Body of pancreas (tissue), 4 donors: ENCODE measurements around the gene HDAC11. TPM values are rescaled to one million over a fixed set of nuclear protein-coding genes. Genes with fewer than 3 reads are reported as not detected.
A peak's percentile ranks its signal among the peaks of the same experiment; 100 is the strongest.
"Not testable (repeated sequence)": the region's sequence is repeated elsewhere in the genome, so short reads cannot be mapped to it uniquely, and the experiment has no call there.

Experiments used
- ATAC-seq: fragments of 150-250 bp; one replicate; pipeline ENCODE4 v1.9.1; 2016
- DNase-seq, 4 donors: peaks; one replicate each; pipeline ENCODE4 v3.0.0-alpha.2; 2019
- H3K27ac ChIP-seq, 4 donors: fragments of 200-600 bp; sonication (generic); 1 replicate in 3 of 4; 2 replicates in 1 of 4; pipeline versions ENCODE4 v1.5.1 to v1.6.1; 2016 to 2019; ENCODE audit warnings: mild to moderate bottlenecking in 1 of 4, mixed read lengths in 1 of 4, moderate library complexity in 1 of 4
- H3K27me3 ChIP-seq, 2 donors: fragments of 200-600 bp; sonication (generic); one replicate each; pipeline ENCODE4 v1.6.0; 2016; ENCODE audit warnings: mild to moderate bottlenecking in 1 of 2
- H3K36me3 ChIP-seq, 2 donors: fragments of 200-600 bp; sonication (generic); replicated peaks in 1 of 2; 2 replicates each; pipeline ENCODE4 v1.5.1; 2016; ENCODE audit warnings: low read depth in 2 of 2; ENCODE audit not compliant: insufficient read depth in 1 of 2
- H3K4me1 ChIP-seq: fragments of 200-600 bp; sonication (generic); one replicate; pipeline ENCODE4 v1.6.0; 2016
- H3K4me3 ChIP-seq, 2 donors: fragments of 200-600 bp; sonication (generic); 1 replicate in 1 of 2; 2 replicates in 1 of 2; pipeline ENCODE4 v1.5.1; 2016 to 2019
- H3K9me3 ChIP-seq, 3 donors: fragments of 200-600 bp; sonication (generic); 1 replicate in 2 of 3; 2 replicates in 1 of 3; pipeline ENCODE4 v1.5.1; 2016
- POLR2A ChIP-seq, 3 donors: fragments of 450-650 bp; IDR thresholded peaks; one replicate each; pipeline ENCODE4 v1.6.1; 2016; ENCODE audit warnings: antibody characterized with exemption in 3 of 3, mild to moderate bottlenecking in 2 of 3
- WGBS, 2 donors: methylation state at CpG; one replicate each; pipeline ENCODE4 v1.1.5; 2017; 5-methylcytosine and 5-hydroxymethylcytosine counted together
- intact Hi-C: fragments of 100-400 bp; cut with DNase I; formaldehyde crosslinking; loops from one replicate; pipeline ENCODE4 v1.15.1; 2023
- total RNA-seq, 2 donors: library from RNA; depleted of rRNA; stranded (reverse); fragments of >200 nt; gene quantifications; one replicate each; pipeline ENCODE4 v1.1.0, GENCODE V29; 2016
- TF ChIP-seq, protein P1 (sequence below), 7 experiments: fragments of 450-650 bp in 4 of 7; fragments of 200-600 bp in 3 of 7; sonication (generic) in 3 of 7; IDR thresholded peaks; one replicate each; pipeline ENCODE4 v1.5.1; 2016 to 2019; ENCODE audit warnings: antibody characterized with exemption in 7 of 7

The HDAC11 gene
- total RNA-seq, 2 donors from 2014 or later: 13.8 to 45.4 TPM

DNA sequence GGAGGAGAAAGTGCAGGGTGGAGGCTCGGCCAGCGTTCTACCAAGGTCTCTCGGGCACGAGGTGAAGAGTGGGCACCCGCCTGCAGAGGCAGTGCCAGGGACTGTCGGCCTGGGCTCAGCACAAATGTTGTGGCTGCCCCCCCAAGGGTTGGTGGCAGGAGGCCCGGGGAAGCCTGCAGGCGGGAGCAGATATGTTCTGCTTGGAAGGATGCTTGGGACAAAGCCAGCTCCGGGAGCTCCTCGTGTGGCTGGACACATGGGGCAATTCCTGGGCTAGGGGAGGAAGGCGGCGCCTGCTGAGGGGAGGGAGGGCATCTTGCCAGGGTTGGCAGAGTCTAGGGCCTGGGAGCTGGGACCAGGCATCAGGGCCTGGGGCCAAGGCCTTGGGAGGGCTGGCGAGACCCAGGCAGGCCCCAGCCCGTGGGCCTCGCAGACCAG lies 38.4 kb downstream of the HDAC11 start:
- no peak overlapping the region for H3K27ac ChIP-seq
- TF ChIP-seq, protein P1, sequence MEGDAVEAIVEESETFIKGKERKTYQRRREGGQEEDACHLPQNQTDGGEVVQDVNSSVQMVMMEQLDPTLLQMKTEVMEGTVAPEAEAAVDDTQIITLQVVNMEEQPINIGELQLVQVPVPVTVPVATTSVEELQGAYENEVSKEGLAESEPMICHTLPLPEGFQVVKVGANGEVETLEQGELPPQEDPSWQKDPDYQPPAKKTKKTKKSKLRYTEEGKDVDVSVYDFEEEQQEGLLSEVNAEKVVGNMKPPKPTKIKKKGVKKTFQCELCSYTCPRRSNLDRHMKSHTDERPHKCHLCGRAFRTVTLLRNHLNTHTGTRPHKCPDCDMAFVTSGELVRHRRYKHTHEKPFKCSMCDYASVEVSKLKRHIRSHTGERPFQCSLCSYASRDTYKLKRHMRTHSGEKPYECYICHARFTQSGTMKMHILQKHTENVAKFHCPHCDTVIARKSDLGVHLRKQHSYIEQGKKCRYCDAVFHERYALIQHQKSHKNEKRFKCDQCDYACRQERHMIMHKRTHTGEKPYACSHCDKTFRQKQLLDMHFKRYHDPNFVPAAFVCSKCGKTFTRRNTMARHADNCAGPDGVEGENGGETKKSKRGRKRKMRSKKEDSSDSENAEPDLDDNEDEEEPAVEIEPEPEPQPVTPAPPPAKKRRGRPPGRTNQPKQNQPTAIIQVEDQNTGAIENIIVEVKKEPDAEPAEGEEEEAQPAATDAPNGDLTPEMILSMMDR (IDR thresholded peaks at IDR 0.05): no peak
- no peak for TF ChIP-seq POLR2A (IDR thresholded peaks at IDR 0.05)

DNA sequence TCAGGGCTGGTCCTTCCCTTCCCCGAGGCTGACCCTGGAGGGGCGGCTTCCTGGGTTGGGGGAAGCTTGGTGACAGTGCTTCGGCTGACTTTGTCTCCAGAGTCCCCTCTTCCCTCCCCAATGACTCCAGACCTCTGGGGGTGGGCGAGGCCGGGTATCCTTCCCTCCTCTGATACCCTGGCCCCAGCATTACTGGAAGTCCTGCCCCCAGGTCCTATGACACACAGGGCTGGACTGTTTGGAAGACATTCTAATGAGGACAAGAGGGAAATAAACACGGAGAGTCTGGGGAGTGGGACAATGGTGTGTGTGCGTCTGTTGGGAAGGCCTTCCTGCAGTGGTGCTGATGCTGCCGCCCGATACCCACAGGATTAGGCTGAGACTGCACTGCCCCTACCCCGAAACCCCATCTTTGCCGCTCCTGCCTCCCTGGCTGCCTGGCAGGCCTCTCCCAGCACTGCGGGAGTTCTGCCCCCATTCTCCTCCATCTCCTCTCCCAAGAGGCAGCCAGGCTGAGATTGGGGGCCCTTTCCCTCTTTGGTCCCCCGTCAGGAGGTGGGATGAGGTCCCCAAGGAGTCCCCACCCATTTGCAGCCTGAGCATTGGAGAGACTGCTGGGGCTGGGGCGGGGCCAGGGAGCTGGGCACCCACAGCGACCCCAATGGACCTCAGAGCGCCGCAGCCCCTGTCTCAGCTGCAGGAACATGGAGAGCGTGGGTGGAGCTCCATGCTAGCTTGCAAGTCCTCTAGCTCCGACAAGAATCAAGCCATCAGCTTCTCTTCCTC lies 39.1 kb downstream of the HDAC11 start:
- DNase-seq (no peak), ATAC-seq (no peak)
- TF ChIP-seq POLR2A (IDR thresholded peaks at IDR 0.05): no peak
- TF ChIP-seq, protein P1 (IDR thresholded peaks at IDR 0.05): no peak
- Histone ChIP-seq H3K27me3 (no peaks in the 10 kb centered on the region), H3K4me3 (no peak overlapping the region), H3K4me1 (no peaks in the 10 kb centered on the region), H3K9me3 (no peaks in the 10 kb centered on the region), H3K36me3 (no peaks in the 10 kb centered on the region), H3K27ac (no peak overlapping the region)
- intact Hi-C loops: no loop called here
- WGBS, 2 donors: 83 to 90% methylated on average over 10 to 17 of the region's 19 CpGs

More for the DNA sequence above, 38.4 kb downstream of the HDAC11 start:
- Histone ChIP-seq H3K36me3 (no peaks in the 10 kb centered on the region), H3K27me3 (no peaks in the 10 kb centered on the region), H3K4me3 (no peak overlapping the region), H3K4me1 (no peaks in the 10 kb centered on the region), H3K9me3 (no peaks in the 10 kb centered on the region)
- WGBS, 2 donors: 73 to 78% methylated on average over 12 to 15 of the region's 15 CpGs
- DNase-seq (peak in 2 of 4 donors; percentile 36 to 46), ATAC-seq (no peak)
- intact Hi-C loops: no loop called here

DNA sequence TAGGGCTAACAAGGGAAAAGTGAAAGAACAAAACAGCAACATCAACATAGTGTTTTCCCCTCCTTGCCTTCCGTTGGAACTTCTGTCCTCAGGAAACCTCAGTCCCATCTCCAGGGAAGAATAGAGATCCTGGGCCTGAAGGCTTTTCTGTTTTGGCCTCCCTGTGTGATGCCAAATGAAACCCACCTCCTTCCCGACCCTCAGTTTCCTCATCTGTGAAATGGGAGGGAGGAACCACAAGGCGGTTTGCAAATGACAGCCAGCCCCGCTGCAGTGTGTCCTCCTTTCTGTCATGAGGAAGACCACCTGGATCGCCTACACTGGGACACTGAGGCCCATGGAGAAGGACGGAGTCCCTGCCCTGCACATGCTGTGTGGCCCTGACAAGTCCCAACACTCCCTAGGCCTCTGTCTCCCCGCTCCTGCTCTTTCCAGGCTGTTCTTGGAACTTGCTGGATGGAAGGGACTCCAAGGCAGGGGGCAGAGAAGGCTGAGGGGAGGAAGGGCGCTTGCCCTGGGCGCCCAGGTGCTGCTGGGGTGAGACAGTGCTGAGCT lies 40.3 kb downstream of the HDAC11 start:
- ATAC-seq: no peak
- WGBS, 2 donors: 81 to 90% methylated on average over 5 to 9 of the region's 9 CpGs
- no peak overlapping the region for H3K27ac ChIP-seq

DNA sequence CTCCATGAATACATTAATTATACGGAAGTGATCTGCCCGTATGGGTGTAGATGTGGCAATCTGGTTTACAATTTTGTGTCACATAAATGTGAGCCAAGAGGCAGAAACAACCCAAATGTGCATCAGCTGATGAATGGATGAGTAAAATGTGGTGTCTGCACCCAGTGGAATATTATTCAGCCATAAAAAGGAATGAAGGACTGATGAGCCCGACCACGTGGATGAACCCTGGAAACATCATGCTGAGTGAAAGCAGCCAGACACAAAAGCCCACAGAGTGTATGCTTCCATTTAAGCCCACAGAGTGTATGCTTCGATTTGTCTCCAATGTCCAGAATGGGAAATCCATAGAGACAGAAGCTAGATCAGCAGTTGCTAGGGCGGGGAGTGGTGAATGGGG lies 41.2 kb downstream of the HDAC11 start:
- no peak for TF ChIP-seq POLR2A (IDR thresholded peaks at IDR 0.05)
- TF ChIP-seq, protein P1 (IDR thresholded peaks at IDR 0.05): no peak
- intact Hi-C loops: no loop called here
- H3K27ac ChIP-seq: no peak overlapping the region
- no peaks in the 10 kb centered on the region for H3K4me1 ChIP-seq
- H3K36me3 ChIP-seq: no peaks in the 10 kb centered on the region
- ATAC-seq (no peak), DNase-seq (no peak)
- no peak overlapping the region for H3K4me3 ChIP-seq
- 61 to 63% methylated on average over 6 of the region's 6 CpGs for WGBS, 2 donors
- H3K27me3 ChIP-seq: no peaks in the 10 kb centered on the region
- no peaks in the 10 kb centered on the region for H3K9me3 ChIP-seq

More for the DNA sequence above, 40.3 kb downstream of the HDAC11 start:
- H3K27me3 ChIP-seq: no peaks in the 10 kb centered on the region
- H3K4me1 ChIP-seq: no peaks in the 10 kb centered on the region
- H3K4me3 ChIP-seq: no peak overlapping the region
- TF ChIP-seq POLR2A (IDR thresholded peaks at IDR 0.05): no peak
- TF ChIP-seq, protein P1 (IDR thresholded peaks at IDR 0.05): no peak
- H3K36me3 ChIP-seq: no peaks in the 10 kb centered on the region
- DNase-seq: no peak
- no peaks in the 10 kb centered on the region for H3K9me3 ChIP-seq
- intact Hi-C loops: no loop called here

- intact Hi-C loops, ATAC-seq, H3K4me1 ChIP-seq, H3K9me3 ChIP-seq, H3K27me3 ChIP-seq, H3K27ac ChIP-seq, H3K36me3 ChIP-seq, DNase-seq, H3K4me3 ChIP-seq: not testable (repeated sequence)
- WGBS, 2 donors: 86 to 94% methylated on average over 2 of the region's 2 CpGs
Measured at GRCh38 chr3:13521749-13522148, 41.6 kb downstream of the HDAC11 start.
